Smooth muscle cell (in vitro differentiated cells): ENCODE measurements around the gene NR6A1. TPM values are rescaled to one million over a fixed set of nuclear protein-coding genes. Genes with fewer than 3 reads are reported as not detected.
A peak's percentile ranks its signal among the peaks of the same experiment; 100 is the strongest.

Experiments used
- DNase-seq: peaks from one replicate; lab custom pipeline; 2025; ENCODE audit not compliant: unreplicated experiment; lab: John Stamatoyannopoulos, UW
- H2AFZ ChIP-seq: fragments of 200-600 bp; sonication (generic); 2 replicates; pipeline ENCODE4 v1.6.0; 2016; ENCODE audit warnings: antibody characterized with exemption, low read depth, mild to moderate bottlenecking
- H3F3A ChIP-seq: fragments of 200-600 bp; sonication (generic); 2 replicates; pipeline ENCODE4 v1.6.0; 2017; ENCODE audit warnings: antibody characterized with exemption, low read depth
- H3K27ac ChIP-seq: fragments of 200-600 bp; sonication (generic); 2 replicates; pipeline ENCODE4 v1.5.1; 2016; ENCODE audit warnings: low read depth, mild to moderate bottlenecking
- H3K27me3 ChIP-seq: fragments of 200-600 bp; sonication (generic); 2 replicates; pipeline ENCODE4 v1.6.1; 2016; ENCODE audit warnings: low read depth, mild to moderate bottlenecking
- H3K36me3 ChIP-seq: fragments of 200-600 bp; sonication (generic); 2 replicates; pipeline ENCODE4 v1.5.1; 2016; ENCODE audit warnings: low read depth
- H3K4me1 ChIP-seq: fragments of 200-600 bp; sonication (generic); 2 replicates; pipeline ENCODE4 v1.5.1; 2016; ENCODE audit warnings: low read depth
- H3K4me2 ChIP-seq: fragments of 200-600 bp; sonication (generic); 2 replicates; pipeline ENCODE4 v1.6.0; 2016; ENCODE audit warnings: mild to moderate bottlenecking
- H3K4me3 ChIP-seq: fragments of 200-600 bp; sonication (generic); 2 replicates; pipeline ENCODE4 v1.5.1; 2016; ENCODE audit warnings: mild to moderate bottlenecking
- H3K79me2 ChIP-seq: fragments of 200-600 bp; sonication (generic); 2 replicates; pipeline ENCODE4 v1.6.0; 2016; ENCODE audit warnings: low read depth, mild to moderate bottlenecking
- H3K9ac ChIP-seq: fragments of 200-600 bp; sonication (generic); 2 replicates; pipeline ENCODE4 v1.6.0; 2016; ENCODE audit warnings: low read depth
- H3K9me3 ChIP-seq: fragments of 200-600 bp; sonication (generic); replicated peaks from 2 replicates; pipeline ENCODE4 v1.5.1; 2016; ENCODE audit warnings: low read depth
- H4K20me1 ChIP-seq: fragments of 200-600 bp; sonication (generic); 2 replicates; pipeline ENCODE4 v1.6.0; 2016; ENCODE audit warnings: low read depth
- WGBS: methylation state at CpG from one replicate; pipeline ENCODE4 v1.1.7; 2016; ENCODE audit warnings: low lambda C conversion rate; 5-methylcytosine and 5-hydroxymethylcytosine counted together
- polyA plus RNA-seq: library from polyadenylated mRNA; unstranded; fragments of >200 nt; fragmentation: Nextera tagmentation; extraction: Ambion mirVana; gene quantifications from 2 replicates; pipeline ENCODE4 v1.2.1, GENCODE V29; 2016
- total RNA-seq: library from RNA; depleted of rRNA; stranded (reverse); fragments of >200 nt; gene quantifications from 2 replicates; pipeline ENCODE4 v1.2.3, GENCODE V29; 2014
- TF ChIP-seq, protein P1 (sequence below): fragments of 200-600 bp; sonication (generic); IDR thresholded peaks from 2 replicates; pipeline ENCODE4 v1.5.1; 2017; ENCODE audit warnings: borderline replicate concordance, mild to moderate bottlenecking, antibody characterized with exemption; ENCODE audit not compliant: insufficient read depth, poor library complexity, severe bottlenecking

The NR6A1 gene
- total and polyA plus RNA-seq, 2 experiments from 2014 or later: 0.17 to 0.31 TPM

DNA sequence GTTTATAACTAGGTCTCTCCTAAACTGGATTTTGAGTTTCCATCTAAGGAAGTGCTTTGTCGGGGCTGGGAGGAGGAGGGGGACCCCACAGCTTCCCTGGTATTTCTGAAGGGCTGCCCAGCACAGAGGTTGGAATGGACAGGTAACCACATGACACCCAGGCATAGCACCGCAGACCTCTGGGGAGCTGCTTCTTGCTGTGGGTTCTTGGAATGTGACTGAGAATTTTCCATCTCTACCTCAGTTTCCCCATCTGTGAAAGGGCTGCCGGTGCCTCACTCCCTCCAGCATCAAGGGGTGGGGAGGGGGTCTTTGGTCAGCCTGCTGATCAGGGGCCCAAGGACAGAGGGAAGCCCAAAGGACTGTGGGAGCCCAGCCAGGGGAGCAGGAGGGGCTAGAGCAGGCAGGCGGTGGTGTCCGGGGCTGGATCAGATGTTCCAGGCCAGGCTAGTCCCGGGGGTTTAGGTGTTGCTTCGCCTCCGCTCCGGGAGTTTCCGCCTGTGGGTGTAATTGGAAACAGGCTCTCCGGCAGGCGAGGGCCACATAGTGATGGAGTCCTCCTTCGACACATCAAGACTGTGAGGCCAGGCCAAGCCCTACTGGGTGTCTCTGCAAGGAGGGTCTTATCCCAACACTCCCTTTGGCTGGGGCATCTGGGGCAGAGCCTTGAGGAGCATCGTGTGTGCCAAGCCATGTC is 9.1 kb upstream of the NR6A1 start:
- no peaks in the 10 kb centered on the region for H3K79me2 ChIP-seq
- peaks cover 14% of the 10 kb centered on the region for H3K4me1 ChIP-seq
- H3K27me3 ChIP-seq: no peaks in the 10 kb centered on the region
- no peak for DNase-seq
- peak overlapping the region; percentile 45 for H3K27ac ChIP-seq
- H3K4me2 ChIP-seq: peak overlapping the region; percentile 78
- H3F3A ChIP-seq: no peaks in the 10 kb centered on the region
- no peak overlapping the region for H3K4me3 ChIP-seq
- H3K9ac ChIP-seq: no peak overlapping the region
- H3K36me3 ChIP-seq: no peaks in the 10 kb centered on the region
- H2AFZ ChIP-seq: no peak overlapping the region
- WGBS: 64% methylated on average over 14 of the region's 14 CpGs
- TF ChIP-seq, protein P1, sequence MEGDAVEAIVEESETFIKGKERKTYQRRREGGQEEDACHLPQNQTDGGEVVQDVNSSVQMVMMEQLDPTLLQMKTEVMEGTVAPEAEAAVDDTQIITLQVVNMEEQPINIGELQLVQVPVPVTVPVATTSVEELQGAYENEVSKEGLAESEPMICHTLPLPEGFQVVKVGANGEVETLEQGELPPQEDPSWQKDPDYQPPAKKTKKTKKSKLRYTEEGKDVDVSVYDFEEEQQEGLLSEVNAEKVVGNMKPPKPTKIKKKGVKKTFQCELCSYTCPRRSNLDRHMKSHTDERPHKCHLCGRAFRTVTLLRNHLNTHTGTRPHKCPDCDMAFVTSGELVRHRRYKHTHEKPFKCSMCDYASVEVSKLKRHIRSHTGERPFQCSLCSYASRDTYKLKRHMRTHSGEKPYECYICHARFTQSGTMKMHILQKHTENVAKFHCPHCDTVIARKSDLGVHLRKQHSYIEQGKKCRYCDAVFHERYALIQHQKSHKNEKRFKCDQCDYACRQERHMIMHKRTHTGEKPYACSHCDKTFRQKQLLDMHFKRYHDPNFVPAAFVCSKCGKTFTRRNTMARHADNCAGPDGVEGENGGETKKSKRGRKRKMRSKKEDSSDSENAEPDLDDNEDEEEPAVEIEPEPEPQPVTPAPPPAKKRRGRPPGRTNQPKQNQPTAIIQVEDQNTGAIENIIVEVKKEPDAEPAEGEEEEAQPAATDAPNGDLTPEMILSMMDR: no peak
- H3K9me3 ChIP-seq: no peaks in the 10 kb centered on the region
- no peaks in the 10 kb centered on the region for H4K20me1 ChIP-seq

DNA sequence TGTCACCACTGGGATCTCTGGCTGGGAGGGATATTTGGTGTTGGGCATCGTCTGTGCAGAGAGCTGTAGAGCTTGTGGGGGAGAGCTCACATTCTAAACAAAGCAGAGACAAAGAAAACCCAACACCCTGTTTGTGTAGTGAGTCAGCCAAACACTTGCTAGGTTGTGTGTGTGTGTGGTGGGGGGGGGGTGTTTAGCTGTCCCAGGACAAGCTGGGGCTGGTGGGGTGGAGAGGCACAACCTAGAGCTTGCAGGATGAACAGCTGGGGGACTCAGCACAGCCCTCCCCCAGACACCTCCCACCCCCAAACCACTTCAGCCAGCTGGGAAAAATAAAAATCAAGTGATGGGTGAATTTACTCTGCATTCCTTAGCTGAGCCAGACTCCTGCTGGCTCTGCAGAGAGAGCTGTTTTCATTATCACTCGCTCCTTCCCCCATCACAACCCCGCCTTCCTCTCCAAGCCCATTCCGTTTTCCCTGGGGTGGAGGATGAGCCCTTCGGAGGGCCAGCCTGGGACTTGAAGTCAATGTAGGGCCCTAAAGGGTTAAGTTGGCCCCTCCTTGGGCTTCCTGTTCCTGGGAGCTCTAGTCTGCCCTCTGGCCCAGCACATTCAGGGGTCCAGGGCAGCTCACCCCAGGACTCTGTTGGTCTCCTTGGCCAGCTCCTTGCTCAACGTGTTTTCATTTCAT is 8.4 kb upstream of the NR6A1 start:
- Histone ChIP-seq H3K4me1 (peaks cover 14% of the 10 kb centered on the region), H2AFZ (no peak overlapping the region), H3K79me2 (no peaks in the 10 kb centered on the region), H3F3A (no peaks in the 10 kb centered on the region), H3K4me2 (peak overlapping the region; percentile 78), H3K9ac (no peak overlapping the region), H3K27ac (peak overlapping the region; percentile 45), H4K20me1 (no peaks in the 10 kb centered on the region), H3K36me3 (no peaks in the 10 kb centered on the region), H3K9me3 (no peaks in the 10 kb centered on the region), H3K27me3 (no peaks in the 10 kb centered on the region), H3K4me3 (peak overlapping the region; percentile 9)
- TF ChIP-seq, protein P1: no peak
- no peak for DNase-seq
- 12% methylated on average over 6 of the region's 6 CpGs for WGBS

DNA sequence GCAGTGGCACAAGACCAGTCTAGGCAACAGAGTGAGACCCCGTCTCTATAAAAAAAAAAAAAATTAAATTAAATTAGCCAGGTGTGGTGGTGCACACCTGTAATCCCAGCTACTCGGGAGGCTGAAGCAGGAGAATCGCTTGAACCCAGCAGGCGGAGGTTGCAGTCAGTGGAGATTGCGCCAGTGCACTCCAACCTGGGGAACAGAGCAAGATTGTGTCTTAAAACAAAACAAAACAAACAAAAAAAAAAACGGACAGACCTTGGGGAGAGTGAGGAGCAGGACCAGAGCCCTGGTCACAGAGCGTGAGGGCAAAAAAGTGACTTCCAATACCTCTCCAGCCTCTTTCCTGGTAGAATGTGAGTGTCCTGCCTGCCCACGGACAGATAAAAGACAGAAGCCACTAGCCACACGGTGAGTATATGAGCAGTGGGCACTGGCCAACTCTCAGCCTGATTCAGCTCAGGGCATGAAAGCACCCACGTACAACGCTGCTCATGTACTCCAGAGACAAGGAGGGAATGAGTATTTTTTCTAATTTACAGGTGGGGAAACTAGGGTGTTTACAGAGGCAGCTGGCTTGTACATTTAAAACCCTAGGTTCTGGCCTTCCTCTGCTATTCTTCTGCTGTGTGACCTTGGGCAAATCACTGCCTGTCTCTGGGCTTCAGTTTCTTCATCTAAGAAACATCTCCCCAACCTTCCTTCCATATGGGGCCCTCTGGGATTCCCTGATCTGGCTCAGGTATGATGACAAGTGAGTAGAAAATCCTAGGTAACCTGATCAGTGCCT is 7.7 kb upstream of the NR6A1 start:
- 80% methylated on average over 11 of the region's 11 CpGs for WGBS
- Histone ChIP-seq H2AFZ (no peak overlapping the region), H3K36me3 (no peaks in the 10 kb centered on the region), H3K27me3 (no peaks in the 10 kb centered on the region), H3K79me2 (no peaks in the 10 kb centered on the region), H3K27ac (peak overlapping the region; percentile 45), H4K20me1 (no peaks in the 10 kb centered on the region), H3F3A (no peaks in the 10 kb centered on the region), H3K9me3 (no peaks in the 10 kb centered on the region), H3K4me3 (peak overlapping the region; percentile 9), H3K9ac (no peak overlapping the region), H3K4me2 (peak overlapping the region; percentile 78), H3K4me1 (peaks cover 14% of the 10 kb centered on the region)
- TF ChIP-seq, protein P1: no peak
- DNase-seq: no peak
